ENCODE measurements around the gene MTHFD1L.
"Not testable (repeated sequence)": the region's sequence is repeated elsewhere in the genome, so short reads cannot be mapped to it uniquely, and the experiment has no call there.

MTHFD1L gene

DNA sequence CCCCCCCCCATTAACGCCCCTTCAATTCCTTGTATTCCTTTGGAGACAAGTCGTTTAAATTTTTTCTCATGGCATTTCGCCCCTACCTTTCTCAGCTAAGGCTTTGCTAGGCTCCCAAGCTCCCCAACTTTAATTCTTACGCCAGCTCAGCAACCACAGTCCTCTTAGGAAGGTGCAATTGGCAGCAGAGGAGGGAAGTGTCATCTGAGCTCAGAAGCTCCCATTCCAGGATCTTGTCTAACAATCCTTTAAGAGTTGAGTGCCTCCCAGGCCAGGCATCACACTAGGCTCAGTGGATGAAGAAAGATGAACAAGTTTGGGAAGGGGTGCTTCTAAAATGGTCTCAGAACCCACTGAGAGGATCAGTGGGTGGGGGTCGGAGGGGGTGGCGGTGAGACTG lies 243.0 kb downstream of the MTHFD1L start:
- intact Hi-C loops (cut with DNase I): no loop called here
- DNase-seq: no peak

DNA sequence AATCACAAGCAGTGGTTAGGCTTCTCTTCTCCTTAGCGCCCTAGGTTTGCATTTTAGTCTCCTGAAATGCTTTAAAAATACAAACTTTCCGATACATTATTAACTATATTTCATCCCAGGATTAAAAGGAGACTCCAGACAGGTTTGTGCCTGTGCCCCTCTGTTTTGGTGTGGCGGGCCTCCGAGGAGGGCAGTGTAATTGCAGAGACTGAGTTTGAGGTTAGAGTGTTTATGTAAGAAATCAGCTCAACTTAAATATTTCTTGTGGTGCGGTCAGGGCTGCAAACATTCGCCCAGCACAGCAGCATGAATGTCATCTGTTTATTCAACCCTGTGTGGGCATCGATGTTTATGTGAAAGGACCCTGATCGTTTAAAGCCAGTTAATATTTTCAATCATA lies 243.9 kb downstream of the MTHFD1L start:
- intact Hi-C loops (cut with DNase I): no loop called here
- no peak for DNase-seq

GRCh38 chr6:151109869-151110575 lies 244.5 kb downstream of the MTHFD1L start:
- intact Hi-C loops (cut with DNase I): no loop called here
- DNase-seq: no peak

- no peak for DNase-seq
- intact Hi-C loops (cut with DNase I): no loop called here
Measured at GRCh38 chr6:151110576-151110905, 245.0 kb downstream of the MTHFD1L start.

GRCh38 chr6:151111670-151112069 lies 246.2 kb downstream of the MTHFD1L start:
- intact Hi-C loops (cut with DNase I): no loop called here
- DNase-seq: no peak

DNA sequence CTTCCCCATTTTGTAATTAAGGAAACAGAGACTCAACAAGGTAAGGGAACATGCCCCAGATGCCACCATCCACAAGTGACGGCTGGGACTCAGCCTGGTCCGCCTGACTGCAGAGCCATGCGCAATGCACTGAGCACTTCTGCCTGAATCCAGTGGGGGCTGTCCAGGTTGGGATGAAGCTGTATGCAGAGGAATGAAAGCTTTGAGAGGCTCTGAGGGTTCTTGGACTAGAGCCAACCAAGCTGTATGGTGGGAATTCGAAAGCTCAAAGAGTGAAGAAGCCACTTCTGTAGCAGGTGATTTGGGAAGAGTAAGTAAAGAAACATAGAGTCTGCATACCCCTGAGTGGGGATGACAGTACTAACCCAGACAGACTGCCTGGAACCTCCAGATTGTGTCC lies 246.6 kb downstream of the MTHFD1L start:
- no peak for DNase-seq
- intact Hi-C loops (cut with DNase I): no loop called here

DNA sequence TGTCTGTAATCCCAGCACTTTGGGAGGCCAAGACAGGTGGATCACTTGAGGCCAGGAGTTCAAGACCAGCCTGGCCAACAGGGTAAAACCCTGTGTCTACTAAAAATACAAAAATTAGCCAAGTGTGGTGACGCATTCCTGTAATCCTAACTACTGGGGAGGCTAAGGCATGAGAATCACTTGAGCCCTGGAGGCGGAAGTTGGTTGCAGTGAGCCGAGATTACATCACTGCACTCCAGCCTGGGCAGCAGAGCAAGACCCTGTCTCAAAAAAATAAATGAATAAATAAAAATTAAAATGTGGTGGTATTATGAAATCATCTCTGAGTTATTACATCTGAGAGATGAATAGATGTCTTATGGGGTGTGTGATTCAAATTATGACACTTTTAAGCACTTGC lies 247.4 kb downstream of the MTHFD1L start:
- DNase-seq; intact Hi-C loops (cut with DNase I): not testable (repeated sequence)

DNA sequence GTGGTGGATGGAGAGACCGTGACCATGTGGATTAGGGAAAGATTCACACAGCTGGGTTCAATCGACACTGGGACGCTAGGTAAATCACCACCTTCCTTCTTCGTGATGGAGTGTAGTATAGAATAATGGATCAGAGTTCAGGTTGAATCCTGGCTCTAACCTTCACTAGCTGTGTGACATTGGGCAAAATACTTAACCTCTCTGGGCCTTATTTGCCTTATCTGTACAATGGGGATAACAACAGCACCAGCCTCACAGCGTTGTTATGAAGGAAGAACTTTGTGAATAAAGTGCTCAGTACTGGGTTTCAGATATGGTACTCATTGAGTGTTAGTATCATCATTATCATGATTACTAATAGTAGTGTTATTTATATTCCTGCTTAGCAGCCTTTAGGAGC lies 248.1 kb downstream of the MTHFD1L start:
- no peak for DNase-seq
- intact Hi-C loops (cut with DNase I): no loop called here

DNA sequence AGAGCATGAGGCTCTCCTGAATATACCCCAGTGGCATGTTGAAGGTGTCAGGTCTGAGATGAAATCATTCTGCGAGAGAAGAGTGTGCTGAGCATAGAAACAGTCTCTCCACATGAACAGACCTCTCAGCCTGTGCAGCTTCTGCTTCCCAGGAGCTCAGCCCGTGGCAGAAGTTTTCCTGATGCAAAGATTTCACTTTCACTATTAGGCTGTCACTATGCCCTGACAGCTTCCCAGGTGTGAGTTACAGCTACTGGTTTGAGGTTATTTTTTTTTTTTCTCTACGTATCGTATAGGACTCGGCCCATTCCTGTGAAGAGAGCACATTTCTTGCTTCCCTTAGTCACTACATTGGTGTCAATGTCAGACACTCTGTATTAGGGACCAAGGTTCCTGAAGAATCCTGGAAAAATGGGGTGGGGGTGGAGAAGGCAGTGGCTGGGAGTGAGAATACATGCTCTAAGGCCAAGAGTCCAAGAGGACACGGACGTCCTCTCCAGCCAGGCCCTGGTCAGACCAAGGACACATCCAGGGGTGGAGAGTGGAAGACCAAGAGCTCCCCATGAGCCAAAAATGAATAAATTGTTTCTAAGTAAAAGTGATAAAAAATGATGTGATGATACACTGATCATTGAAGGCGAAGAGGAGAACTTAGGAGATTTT lies 253.1 kb downstream of the MTHFD1L start:
- intact Hi-C loops (cut with DNase I): no loop called here
- DNase-seq: no peak

GRCh38 chr6:151119823-151120524 lies 254.5 kb downstream of the MTHFD1L start:
- DNase-seq: no peak
- intact Hi-C loops (cut with DNase I): no loop called here

GRCh38 chr6:151121900-151122299 lies 256.4 kb downstream of the MTHFD1L start:
- intact Hi-C loops (cut with DNase I): no loop called here
- DNase-seq: no peak

DNA sequence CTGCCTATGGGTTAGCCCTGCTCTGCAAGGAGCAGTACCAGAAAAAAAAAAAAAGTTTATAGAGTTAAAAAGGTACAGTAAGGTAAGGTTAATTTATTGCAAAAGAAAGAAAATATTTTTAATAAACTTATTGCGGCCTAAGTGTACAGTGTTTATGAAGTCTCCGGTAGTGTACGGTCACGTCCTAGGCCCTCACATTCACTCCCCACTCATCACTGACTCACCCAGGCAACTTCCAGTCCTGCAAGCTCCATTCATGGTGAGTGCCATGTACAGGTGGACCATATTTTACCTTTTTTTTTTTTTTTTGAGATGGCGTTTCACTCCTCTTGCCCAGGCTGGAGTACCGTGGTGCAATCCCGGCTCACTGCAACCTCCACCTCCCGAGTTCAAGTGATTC lies 258.1 kb downstream of the MTHFD1L start:
- not testable (repeated sequence) for DNase-seq

GRCh38 chr6:151125242-151125641 lies 259.7 kb downstream of the MTHFD1L start:
- DNase-seq; intact Hi-C loops (cut with DNase I): not testable (repeated sequence)

More for the DNA sequence above, 258.1 kb downstream of the MTHFD1L start:
- intact Hi-C loops (cut with DNase I): not testable (repeated sequence)

DNA sequence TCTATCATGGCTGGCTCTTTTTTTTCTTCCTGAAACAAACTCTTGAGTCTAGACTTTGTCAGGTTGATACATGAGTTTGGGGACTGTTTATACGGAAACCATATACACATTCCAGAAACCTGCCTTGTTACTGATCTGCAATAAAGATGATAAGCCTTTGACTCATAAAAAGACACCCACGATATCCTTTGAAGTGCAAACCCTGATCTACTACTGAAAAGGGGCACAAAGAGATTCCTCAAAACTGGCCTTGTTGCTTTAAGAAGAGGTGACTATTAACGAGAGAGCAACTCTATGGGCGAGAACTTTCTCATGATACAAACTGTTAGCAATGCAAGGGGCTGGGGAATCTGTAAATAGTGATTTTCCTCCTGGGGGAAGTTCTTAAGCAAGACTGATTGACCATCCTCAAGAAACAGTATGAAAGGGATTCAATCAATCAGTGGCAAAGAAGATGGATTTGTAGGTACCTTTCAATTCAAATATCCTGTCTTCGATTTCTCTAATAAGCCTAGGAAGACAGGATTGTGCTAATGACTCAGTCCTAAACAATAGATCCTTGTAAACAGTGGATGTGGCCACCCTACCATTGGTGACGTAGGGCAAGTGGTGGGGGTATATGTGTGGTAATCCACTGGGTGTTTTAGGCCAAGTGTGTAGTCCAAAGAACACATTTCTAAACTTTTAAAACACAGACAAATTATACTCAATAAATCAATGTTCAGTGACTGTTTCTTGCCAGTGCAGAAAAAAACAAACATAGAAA lies 260.3 kb downstream of the MTHFD1L start:
- intact Hi-C loops (cut with DNase I); DNase-seq: not testable (repeated sequence)

DNA sequence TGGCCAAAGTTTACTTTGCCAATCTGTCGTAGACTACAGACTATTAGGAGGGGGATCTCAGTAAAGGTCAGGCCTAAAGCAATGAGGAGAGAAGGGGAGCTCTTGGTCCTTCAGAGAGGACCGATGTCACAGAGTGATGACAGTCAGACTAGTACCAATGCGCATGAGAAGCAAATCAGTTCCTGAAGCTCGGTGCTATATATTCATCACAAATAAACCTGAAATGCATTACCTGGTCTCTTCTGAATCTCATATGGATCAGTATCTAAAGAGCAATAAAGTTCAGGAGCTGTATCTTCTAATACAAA lies 260.9 kb downstream of the MTHFD1L start:
- DNase-seq; intact Hi-C loops (cut with DNase I): not testable (repeated sequence)

DNA sequence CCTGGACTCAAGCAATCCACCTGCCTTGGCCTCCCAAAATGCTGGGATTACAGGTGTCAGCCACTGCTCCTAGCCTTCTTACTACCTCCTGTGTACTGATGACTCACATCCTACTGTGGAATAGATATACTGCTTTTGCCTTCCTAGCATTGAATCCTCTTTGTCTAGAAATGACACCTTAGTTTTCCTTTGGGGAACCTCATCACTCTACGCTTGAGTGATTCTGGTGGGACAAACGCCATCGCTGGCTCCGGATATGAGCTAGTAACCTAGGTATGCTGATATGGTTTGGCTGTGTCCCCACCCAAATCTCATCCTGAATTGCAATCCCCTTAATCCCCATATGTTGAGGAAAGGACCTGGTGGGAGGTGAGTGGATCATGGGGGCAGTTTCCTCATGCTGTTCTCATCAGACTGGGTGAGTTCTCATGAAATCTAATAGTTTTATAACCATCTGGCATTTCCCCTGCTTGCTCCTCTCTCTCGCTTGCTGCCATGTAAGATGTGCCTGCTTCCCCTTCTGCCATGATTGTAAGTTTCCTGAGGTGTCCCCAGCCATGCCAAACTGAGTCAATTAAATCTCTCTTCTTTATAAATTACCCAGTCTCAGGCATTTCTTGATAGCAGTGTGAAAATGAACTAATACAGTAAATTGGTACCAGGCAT lies 261.8 kb downstream of the MTHFD1L start:
- DNase-seq; intact Hi-C loops (cut with DNase I): not testable (repeated sequence)

- intact Hi-C loops (cut with DNase I): no loop called here
- no peak for DNase-seq
Measured at GRCh38 chr6:151128763-151129370, 263.4 kb downstream of the MTHFD1L start.

DNA sequence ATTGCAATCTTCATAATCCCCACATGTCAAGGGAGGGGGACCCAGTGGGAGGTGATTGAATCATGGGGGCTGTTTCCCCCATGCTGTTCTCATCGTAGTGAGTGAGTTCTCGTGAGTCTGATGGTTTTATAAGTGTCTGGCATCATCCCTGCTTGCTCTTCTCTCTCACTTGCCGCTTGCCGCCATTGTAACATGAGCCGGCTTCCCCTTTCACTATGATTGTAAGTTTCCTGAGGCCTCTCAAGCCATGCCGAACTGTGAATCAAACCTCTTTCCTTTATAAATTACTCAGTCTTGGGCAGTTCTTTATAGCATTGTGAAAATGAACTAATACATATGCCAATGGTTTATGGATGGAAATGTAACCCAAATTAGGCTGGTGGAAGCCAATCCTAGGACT lies 264.8 kb downstream of the MTHFD1L start:
- DNase-seq: no peak

GRCh38 chr6:151131324-151132007 lies 266.0 kb downstream of the MTHFD1L start:
- no peak for DNase-seq
- intact Hi-C loops (cut with DNase I): no loop called here

More for the DNA sequence above, 264.8 kb downstream of the MTHFD1L start:
- intact Hi-C loops (cut with DNase I): no loop called here

Data from posterior cingulate gyrus (tissue), 11 donors.